Adrenal gland (tissue), 12 donors: ENCODE results near the gene PERM1. TPM values are rescaled to one million over a fixed set of nuclear protein-coding genes. Genes with fewer than 3 reads are reported as not detected.

ENCODE experiments used
- DNase-seq, 7 donors: peaks; one replicate each; pipeline ENCODE4 v3.0.0-alpha.2; 2019 to 2020
- H3K27ac ChIP-seq, 5 donors: fragments of 200-600 bp; sonication (generic) in 4 of 5; 1 replicate in 3 of 5; 2 replicates in 2 of 5; pipeline versions ENCODE4 v1.5.1 to v1.8.0; 2016 to 2020; ENCODE audit warnings: mild to moderate bottlenecking in 1 of 5
- H3K27me3 ChIP-seq: fragments of 200-600 bp; 2 replicates; pipeline ENCODE4 v1.8.0; 2021
- H3K36me3 ChIP-seq, 2 donors: fragments of 200-600 bp; replicated peaks in 1 of 2; 1 replicate in 1 of 2; 2 replicates in 1 of 2; pipeline versions ENCODE4 v1.5.1 to v1.8.0; 2018 to 2022
- H3K4me1 ChIP-seq, 2 donors: fragments of 200-600 bp; replicated peaks in 1 of 2; 1 replicate in 1 of 2; 2 replicates in 1 of 2; pipeline versions ENCODE4 v1.5.1 to v1.8.0; 2018 to 2021
- H3K4me3 ChIP-seq, 4 donors: fragments of 200-600 bp; sonication (generic) in 3 of 4; one replicate each; pipeline ENCODE4 v1.5.1; 2016 to 2018
- H3K9me3 ChIP-seq, 3 donors: fragments of 200-600 bp; sonication (generic) in 1 of 3; replicated peaks in 1 of 3; 1 replicate in 2 of 3; 2 replicates in 1 of 3; pipeline versions ENCODE4 v1.5.1 to v1.8.0; 2016 to 2021
- CTCF ChIP-seq, 6 experiments: fragments of 450-650 bp in 4 of 6; fragments of 200-600 bp in 2 of 6; sonication (generic) in 1 of 6; IDR thresholded peaks; 1 replicate in 5 of 6; 2 replicates in 1 of 6; pipeline versions ENCODE4 v1.5.1 to v1.8.0; 2016 to 2021; ENCODE audit warnings: antibody characterized with exemption in 6 of 6, mild to moderate bottlenecking in 2 of 6, moderate library complexity in 1 of 6
- POLR2A ChIP-seq, 2 donors: fragments of 450-650 bp; IDR thresholded peaks; one replicate each; pipeline ENCODE4 v1.6.1; 2017; ENCODE audit warnings: antibody characterized with exemption in 2 of 2, mild to moderate bottlenecking in 2 of 2, moderate library complexity in 1 of 2
- WGBS, 4 donors: extraction: QIAGEN DNeasy Blood & Tissue Kit in 2 of 4; methylation state at CpG; one replicate each; pipeline versions ENCODE4 v1.1.5 to v1.1.7; 2013 to 2017; 5-methylcytosine and 5-hydroxymethylcytosine counted together
- intact Hi-C, 2 donors: fragments of 100-400 bp; cut with DNase I; formaldehyde crosslinking; loops; one replicate each; pipeline versions ENCODE4 v1.14.1 to v1.15.0; 2022 to 2023
- polyA plus RNA-seq, 3 donors: library from polyadenylated mRNA; stranded (reverse); fragments of 200-250 nt in 2 of 3; fragments of 350-450 nt in 1 of 3; fragmentation: Illumina TruSeq in 1 of 3; extraction: RNeasy Lipid Tissue Mini Kit (QIAGEN cat#74804) in 1 of 3; gene quantifications; one replicate each; pipeline ENCODE4 v1.2.3, GENCODE V29; 2013 to 2014
- total RNA-seq, 9 donors: library from RNA; depleted of rRNA in 4 of 9; stranded (reverse); fragments of >200 nt in 4 of 9; fragments of 120-200 nt in 1 of 9; fragmentation: NEBNext Ultra II Directional in 1 of 9; extraction: Animal tissue kit (Norgen Biotek cat#: 25700) in 1 of 9; gene quantifications; one replicate each; pipeline versions ENCODE4 v1.1.0 to v1.2.4, GENCODE V29; 2013 to 2023
- donor health status: healthy with polysubstance abuse.
- donor health status: Bipolar disorder and iron deficiency.
- donor health status: DM: yes; HTN: yes; CAD: no.
- donor health status: DM: no; HTN: no; CAD: no.
- donor health status: DM: no; HTN: no; CAD: no.
- donor health status: DM: yes; HTN: yes; CAD: no.

Gene PERM1
- total and polyA plus RNA-seq, 12 donors, result 0.13 to 0.88 (median 0.25) TPM; not detected in 5

GRCh38 chr1:962381-963300, 19.3 kb downstream of the PERM1 start:
- no peaks in the 10 kb centered on the region for H3K9me3 ChIP-seq
- H3K27me3 ChIP-seq, result no peaks in the 10 kb centered on the region
- H3K4me3 ChIP-seq, result no peak overlapping the region
- H3K4me1 ChIP-seq, result peaks cover 30 to 31% of the 10 kb centered on the region in 2 donors
- no peaks in the 10 kb centered on the region for H3K36me3 ChIP-seq
- H3K27ac ChIP-seq, result no peak overlapping the region
- intact Hi-C loops, result no loop called here
- 95 to 97% (median 96%) methylated on average over 23 to 57 of the region's 57 CpGs for WGBS, 4 donors
- DNase-seq, result no peak
- TF ChIP-seq CTCF (IDR thresholded peaks at IDR 0.05) (no peak), POLR2A (IDR thresholded peaks at IDR 0.05) (no peak)

- H3K27ac ChIP-seq, result peak overlapping the region in 1 of 5 donors; percentile 45
- H3K9me3 ChIP-seq, result no peaks in the 10 kb centered on the region
- DNase-seq, result no peak
- H3K27me3 ChIP-seq, result no peaks in the 10 kb centered on the region
- TF ChIP-seq CTCF (IDR thresholded peaks at IDR 0.05), result no peak
- TF ChIP-seq POLR2A (IDR thresholded peaks at IDR 0.05), result no peak
- H3K4me3 ChIP-seq, result peak overlapping the region in 2 of 4 donors; percentile 34 to 99
- peaks cover 22 to 25% of the 10 kb centered on the region in 2 donors for H3K4me1 ChIP-seq
- intact Hi-C loops, result no loop called here
- H3K36me3 ChIP-seq, result peaks cover 0 to 8% of the 10 kb centered on the region in 2 donors
- WGBS, 4 donors, result 36 to 98% (median 59%) methylated on average over 5 to 56 of the region's 56 CpGs
Measured at GRCh38 chr1:961132-961669, 20.7 kb downstream of the PERM1 start.

- Histone ChIP-seq H3K4me3 (peak within 1 kb of the TSS in 2 of 4 donors; percentile 34 to 99), H3K4me1 (peaks cover 17 to 20% of the 10 kb centered on the region in 2 donors), H3K27me3 (no peaks in the 10 kb centered on the region), H3K9me3 (no peaks in the 10 kb centered on the region), H3K36me3 (peaks cover 0 to 14% of the 10 kb centered on the region in 2 donors), H3K27ac (peak within 1 kb of the TSS in 1 of 5 donors; percentile 45)
- DNase-seq, result peak in 6 of 7 donors; percentile 58 to 77 (median 67)
- intact Hi-C loops, result no loop called here
- 1% methylated on average over 42 to 109 of the region's 109 CpGs; no CpG with 5 or more reads in 1 of the 4 donors for WGBS, 4 donors
- TF ChIP-seq CTCF (IDR thresholded peaks at IDR 0.05) (no peak), POLR2A (IDR thresholded peaks at IDR 0.05) (no peak)
Measured at GRCh38 chr1:960363-961131, 21.3 kb downstream of the PERM1 start, which contains the start of gene KLHL17. KLHL17 (plus strand) TSS chr1:960584; CDS start chr1:960694, 110 bp downstream.
